ENCODE data around the gene CCSER1.
"Not testable (repeated sequence)": the region's sequence is repeated elsewhere in the genome, so short reads cannot be mapped to it uniquely, and the experiment has no call there.

CCSER1 gene

DNA sequence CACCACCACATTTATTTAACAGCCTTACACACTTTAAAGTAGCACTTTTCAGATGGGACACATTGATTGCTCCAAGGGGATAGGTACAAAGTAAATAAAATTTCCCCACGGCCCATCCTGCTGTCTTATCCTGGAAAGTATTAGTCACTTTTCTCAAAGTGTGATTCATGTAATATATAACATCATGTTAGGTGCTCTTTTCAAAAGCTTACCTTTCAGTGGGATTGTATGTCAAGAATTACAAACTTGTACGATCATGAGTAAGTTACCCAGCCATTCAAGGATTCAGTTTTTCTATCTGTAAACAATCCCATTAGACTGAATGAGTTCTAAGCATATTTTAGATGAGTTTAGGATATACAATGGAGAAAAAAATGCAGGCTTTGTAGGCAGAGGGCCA, 1300.0 kb downstream of the CCSER1 start:
- Mint-ChIP-seq H3K4me3 (no peak overlapping the region), H3K9me3 (no peaks in the 10 kb centered on the region), H3K36me3 (ENCODE audit: low read depth) (no peaks in the 10 kb centered on the region), H3K27ac (no peak overlapping the region), H3K27me3 (ENCODE audit: low read depth, poor library complexity) (no peaks in the 10 kb centered on the region), H3K4me1 (no peaks in the 10 kb centered on the region)
- DNase-seq: no peak
- TF ChIP-seq, protein P1, sequence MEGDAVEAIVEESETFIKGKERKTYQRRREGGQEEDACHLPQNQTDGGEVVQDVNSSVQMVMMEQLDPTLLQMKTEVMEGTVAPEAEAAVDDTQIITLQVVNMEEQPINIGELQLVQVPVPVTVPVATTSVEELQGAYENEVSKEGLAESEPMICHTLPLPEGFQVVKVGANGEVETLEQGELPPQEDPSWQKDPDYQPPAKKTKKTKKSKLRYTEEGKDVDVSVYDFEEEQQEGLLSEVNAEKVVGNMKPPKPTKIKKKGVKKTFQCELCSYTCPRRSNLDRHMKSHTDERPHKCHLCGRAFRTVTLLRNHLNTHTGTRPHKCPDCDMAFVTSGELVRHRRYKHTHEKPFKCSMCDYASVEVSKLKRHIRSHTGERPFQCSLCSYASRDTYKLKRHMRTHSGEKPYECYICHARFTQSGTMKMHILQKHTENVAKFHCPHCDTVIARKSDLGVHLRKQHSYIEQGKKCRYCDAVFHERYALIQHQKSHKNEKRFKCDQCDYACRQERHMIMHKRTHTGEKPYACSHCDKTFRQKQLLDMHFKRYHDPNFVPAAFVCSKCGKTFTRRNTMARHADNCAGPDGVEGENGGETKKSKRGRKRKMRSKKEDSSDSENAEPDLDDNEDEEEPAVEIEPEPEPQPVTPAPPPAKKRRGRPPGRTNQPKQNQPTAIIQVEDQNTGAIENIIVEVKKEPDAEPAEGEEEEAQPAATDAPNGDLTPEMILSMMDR (IDR thresholded peaks at IDR 0.05): no peak

DNA sequence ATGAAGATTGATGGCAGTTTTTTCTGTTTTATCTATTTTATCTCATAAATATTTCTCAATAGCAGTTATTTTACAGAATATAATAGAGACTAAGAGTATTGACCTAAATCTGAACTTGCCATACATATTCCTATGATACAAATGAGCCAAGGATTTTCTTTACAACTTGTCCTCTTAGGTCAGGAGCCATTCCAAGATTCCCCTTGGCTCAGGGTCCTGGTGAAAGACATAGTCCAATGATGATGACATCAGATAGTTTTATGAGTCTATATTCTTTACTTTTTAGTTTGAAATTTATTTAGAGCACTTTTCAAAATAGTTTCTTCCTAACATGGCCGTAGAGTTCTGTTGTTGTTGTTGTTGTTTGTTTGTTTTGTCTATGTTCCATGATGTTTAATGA, 1307.4 kb downstream of the CCSER1 start:
- Mint-ChIP-seq H3K4me3 (no peak overlapping the region), H3K27ac (no peak overlapping the region), H3K4me1 (no peaks in the 10 kb centered on the region), H3K9me3 (peaks cover 16% of the 10 kb centered on the region), H3K36me3 (ENCODE audit: low read depth) (no peaks in the 10 kb centered on the region), H3K27me3 (ENCODE audit: low read depth, poor library complexity) (no peaks in the 10 kb centered on the region)
- TF ChIP-seq, protein P1 (IDR thresholded peaks at IDR 0.05): no peak
- no peak for DNase-seq

DNA sequence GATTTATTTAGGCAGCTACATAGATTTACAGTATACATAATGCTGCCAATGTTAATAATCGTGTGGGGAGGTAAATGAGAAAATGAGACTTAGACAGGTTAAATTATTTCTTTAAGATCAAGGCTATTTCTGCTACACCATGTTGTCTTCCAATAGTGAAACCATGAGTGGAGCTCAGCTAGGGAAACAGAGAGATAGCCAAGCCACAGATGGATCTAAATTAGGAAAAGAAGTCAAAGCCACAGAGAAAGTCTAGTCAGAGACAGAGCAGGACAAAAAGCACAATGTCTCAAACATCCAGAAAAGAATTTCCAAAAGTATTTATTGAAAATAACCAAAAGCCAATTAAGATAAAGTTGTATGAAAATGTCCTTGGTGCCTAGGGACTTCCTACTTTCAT, 1309.4 kb downstream of the CCSER1 start:
- no peaks in the 10 kb centered on the region for H3K27me3 Mint-ChIP-seq (ENCODE audit: low read depth, poor library complexity)
- H3K4me3 Mint-ChIP-seq: no peak overlapping the region
- no peaks in the 10 kb centered on the region for H3K4me1 Mint-ChIP-seq
- no peaks in the 10 kb centered on the region for H3K36me3 Mint-ChIP-seq (ENCODE audit: low read depth)
- DNase-seq: no peak
- TF ChIP-seq, protein P1 (IDR thresholded peaks at IDR 0.05): no peak
- H3K9me3 Mint-ChIP-seq: peaks cover 30% of the 10 kb centered on the region
- no peak overlapping the region for H3K27ac Mint-ChIP-seq

DNA sequence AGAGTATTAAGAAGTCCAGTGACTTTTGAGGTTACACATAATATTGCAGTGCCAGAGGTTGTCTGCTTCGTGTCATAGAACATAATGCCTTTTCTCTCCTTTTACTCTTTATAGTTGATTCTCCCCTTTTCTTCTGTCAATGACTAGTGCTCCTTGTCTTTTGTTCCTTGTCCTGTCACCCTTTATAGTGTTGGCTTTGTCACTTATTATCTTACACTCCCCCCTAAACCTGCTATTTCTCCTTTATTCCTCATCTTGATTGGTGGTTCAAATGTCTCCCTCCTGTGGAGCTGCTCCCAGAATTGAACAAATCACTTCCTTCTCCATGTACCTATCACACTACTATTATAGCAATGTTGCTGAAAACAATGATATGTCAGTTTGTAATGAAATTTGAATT, 1320.0 kb downstream of the CCSER1 start:
- no peaks in the 10 kb centered on the region for H3K36me3 Mint-ChIP-seq (ENCODE audit: low read depth)
- H3K27me3 Mint-ChIP-seq (ENCODE audit: low read depth, poor library complexity): no peaks in the 10 kb centered on the region
- H3K27ac Mint-ChIP-seq: peak overlapping the region; percentile 11
- no peak overlapping the region for H3K4me3 Mint-ChIP-seq
- H3K9me3 Mint-ChIP-seq: peaks cover 3% of the 10 kb centered on the region
- no peaks in the 10 kb centered on the region for H3K4me1 Mint-ChIP-seq
- DNase-seq: no peak
- TF ChIP-seq, protein P1 (IDR thresholded peaks at IDR 0.05): no peak

DNA sequence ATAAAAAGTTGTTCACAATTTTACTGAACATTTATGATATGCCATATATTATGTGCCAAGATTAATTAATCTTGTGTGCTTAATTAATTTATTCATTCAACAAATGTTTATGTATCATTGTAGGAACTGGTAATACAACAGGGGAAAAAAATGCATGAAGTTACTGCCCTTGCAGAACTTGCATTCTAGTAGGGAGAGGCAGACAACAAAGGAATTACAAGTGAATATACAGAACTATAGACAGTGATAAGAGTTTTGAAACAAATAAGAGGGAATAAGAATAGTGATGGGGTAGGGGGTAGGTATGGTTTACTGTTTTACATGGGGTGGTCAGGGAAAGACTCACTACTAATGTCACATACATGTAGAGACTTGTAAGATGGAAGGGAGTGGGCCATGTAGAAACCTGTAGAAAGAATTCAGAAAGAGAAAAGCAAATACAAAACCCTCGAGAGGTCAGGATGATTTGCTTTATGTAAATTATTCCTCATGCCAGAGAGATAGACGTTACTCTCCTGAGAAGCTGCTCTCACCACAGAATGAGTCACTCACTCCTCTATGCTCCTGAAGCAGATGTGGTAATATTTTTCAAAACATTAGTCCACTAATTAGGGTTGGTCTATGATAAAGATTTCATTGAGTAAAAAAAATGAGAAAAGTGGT, 1321.6 kb downstream of the CCSER1 start:
- Mint-ChIP-seq H3K4me1 (no peaks in the 10 kb centered on the region), H3K27ac (no peak overlapping the region), H3K9me3 (no peaks in the 10 kb centered on the region), H3K4me3 (no peak overlapping the region), H3K27me3 (ENCODE audit: low read depth, poor library complexity) (no peaks in the 10 kb centered on the region), H3K36me3 (ENCODE audit: low read depth) (no peaks in the 10 kb centered on the region)
- DNase-seq: no peak
- TF ChIP-seq, protein P1 (IDR thresholded peaks at IDR 0.05): no peak

DNA sequence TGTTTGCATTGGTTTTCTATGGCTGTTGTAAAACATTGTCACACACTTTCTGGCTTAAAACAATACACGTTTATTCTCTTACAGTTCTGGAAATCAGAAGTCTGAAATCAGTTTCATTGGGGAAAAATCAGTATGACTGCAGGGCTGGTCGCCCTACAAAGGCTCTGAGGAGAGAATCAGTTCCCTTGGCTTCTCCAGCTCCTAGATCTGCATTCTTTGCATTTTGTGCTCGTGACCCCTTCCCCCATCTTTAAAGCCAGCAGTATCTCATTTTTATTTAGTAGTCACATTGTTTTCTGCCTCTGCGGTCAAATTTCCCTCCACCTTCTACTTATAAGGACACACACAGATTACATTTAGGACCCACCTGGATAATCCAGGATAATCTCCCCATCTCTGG, 1326.9 kb downstream of the CCSER1 start:
- Mint-ChIP-seq H3K9me3 (peaks cover 4% of the 10 kb centered on the region), H3K36me3 (ENCODE audit: low read depth) (no peaks in the 10 kb centered on the region), H3K4me1 (no peaks in the 10 kb centered on the region), H3K27me3 (ENCODE audit: low read depth, poor library complexity) (no peaks in the 10 kb centered on the region), H3K4me3 (no peak overlapping the region), H3K27ac (no peak overlapping the region)
- no peak for DNase-seq
- TF ChIP-seq, protein P1 (IDR thresholded peaks at IDR 0.05): no peak

DNA sequence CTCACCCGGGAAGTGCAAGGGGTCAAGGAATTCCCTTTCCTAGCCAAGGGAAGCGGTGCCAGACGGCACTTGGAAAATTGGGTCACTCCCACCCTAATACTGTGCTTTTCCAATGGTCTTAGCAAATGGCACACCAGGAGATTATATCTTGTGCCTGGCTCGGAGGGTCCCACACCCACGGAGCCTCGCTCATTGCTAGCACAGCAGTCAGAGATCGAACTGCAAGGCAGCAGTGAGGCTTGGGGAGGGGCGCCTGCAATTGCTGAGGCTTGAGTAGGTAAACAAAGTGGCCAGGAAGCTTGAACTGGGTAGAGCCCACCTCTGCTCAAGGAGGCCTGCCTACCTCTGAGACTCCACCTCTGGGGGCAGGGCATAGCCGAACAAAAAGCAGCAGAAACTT, 1335.4 kb downstream of the CCSER1 start:
- H3K36me3 Mint-ChIP-seq (ENCODE audit: low read depth); H3K27me3 Mint-ChIP-seq (ENCODE audit: low read depth, poor library complexity); H3K27ac Mint-ChIP-seq; DNase-seq; H3K4me1 Mint-ChIP-seq; H3K4me3 Mint-ChIP-seq: not testable (repeated sequence)
- H3K9me3 Mint-ChIP-seq: peaks cover 12% of the 10 kb centered on the region

Data from nephron progenitor cell (in vitro differentiated cells).